ENCODE measurements around the gene ZNF432.

DNA sequence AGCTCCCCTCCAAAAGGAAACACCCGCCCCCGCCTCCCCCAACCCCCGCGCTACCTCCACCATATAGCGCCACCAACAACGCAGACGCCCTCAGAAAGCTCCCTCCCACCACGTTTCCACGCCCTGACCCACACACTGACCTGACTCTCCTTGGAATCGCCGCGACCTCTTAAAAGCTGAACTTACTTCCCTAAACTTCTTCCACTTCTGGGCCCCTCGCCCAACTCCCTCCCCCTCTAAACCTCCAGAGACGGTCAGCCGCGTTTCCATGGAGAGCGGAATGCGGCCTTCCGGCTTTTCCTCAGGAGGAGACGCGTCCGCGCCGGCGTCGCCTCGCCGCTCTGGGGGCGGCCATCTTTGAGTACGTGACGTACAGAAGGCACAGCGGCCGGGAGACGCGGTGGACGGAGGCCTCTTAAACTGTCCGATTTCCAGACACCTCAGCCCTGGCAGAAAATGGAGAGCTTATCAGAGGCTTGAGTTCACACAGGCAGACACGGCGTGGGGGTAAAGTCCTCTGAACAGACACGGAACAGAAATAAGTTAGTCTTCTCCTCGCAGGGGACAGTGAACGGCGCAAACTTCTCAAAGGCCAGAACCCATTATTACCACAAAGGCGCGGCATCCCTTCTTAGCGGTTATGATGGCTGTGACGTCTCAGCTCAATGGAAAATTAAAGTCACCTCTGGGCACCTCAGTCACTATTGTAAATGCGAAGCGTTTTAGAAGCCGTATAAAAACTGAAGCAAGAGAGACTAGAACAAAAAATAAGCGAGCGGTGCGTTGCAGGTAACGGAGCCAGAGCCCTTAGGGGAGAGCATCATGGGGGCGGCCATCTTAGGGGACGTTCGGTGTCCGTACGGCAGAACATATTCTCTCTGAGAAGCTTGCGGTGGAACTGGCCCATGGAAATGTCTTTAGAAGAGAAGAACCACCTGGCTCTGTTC lies at the start of gene ZNF432:
- no peak for TF ChIP-seq POLR2A (IDR thresholded peaks at IDR 0.05; ENCODE audit: low read depth, low read length)
- no peak for TF ChIP-seq POLR2AphosphoS5 (IDR thresholded peaks at IDR 0.05; ENCODE audit: insufficient read depth, low read depth, low read length)
- TF ChIP-seq, protein P1, sequence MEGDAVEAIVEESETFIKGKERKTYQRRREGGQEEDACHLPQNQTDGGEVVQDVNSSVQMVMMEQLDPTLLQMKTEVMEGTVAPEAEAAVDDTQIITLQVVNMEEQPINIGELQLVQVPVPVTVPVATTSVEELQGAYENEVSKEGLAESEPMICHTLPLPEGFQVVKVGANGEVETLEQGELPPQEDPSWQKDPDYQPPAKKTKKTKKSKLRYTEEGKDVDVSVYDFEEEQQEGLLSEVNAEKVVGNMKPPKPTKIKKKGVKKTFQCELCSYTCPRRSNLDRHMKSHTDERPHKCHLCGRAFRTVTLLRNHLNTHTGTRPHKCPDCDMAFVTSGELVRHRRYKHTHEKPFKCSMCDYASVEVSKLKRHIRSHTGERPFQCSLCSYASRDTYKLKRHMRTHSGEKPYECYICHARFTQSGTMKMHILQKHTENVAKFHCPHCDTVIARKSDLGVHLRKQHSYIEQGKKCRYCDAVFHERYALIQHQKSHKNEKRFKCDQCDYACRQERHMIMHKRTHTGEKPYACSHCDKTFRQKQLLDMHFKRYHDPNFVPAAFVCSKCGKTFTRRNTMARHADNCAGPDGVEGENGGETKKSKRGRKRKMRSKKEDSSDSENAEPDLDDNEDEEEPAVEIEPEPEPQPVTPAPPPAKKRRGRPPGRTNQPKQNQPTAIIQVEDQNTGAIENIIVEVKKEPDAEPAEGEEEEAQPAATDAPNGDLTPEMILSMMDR (IDR thresholded peaks at IDR 0.05; ENCODE audit: extremely low read depth in 1 of 2, insufficient read depth in 1 of 2, low read depth in 1 of 2, low read length in 2 of 2) = no peak
- no peak for TF ChIP-seq EZH2 (IDR thresholded peaks at IDR 0.05; ENCODE audit: borderline replicate concordance, low read depth, low read length, severe bottlenecking)
- TF ChIP-seq, protein P2, sequence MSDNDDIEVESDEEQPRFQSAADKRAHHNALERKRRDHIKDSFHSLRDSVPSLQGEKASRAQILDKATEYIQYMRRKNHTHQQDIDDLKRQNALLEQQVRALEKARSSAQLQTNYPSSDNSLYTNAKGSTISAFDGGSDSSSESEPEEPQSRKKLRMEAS (IDR thresholded peaks at IDR 0.05; ENCODE audit: insufficient read depth, insufficient read length) = no peak
- TF ChIP-seq FOS (IDR thresholded peaks at IDR 0.05; ENCODE audit: borderline replicate concordance, insufficient read depth, low read length) = no peak

All from endothelial cell of umbilical vein (primary cell).